GM19438 (cell line): ENCODE measurements around the gene POU2AF3.

Experiments used
- ATAC-seq: cut with Tn5 transposase; IDR thresholded peaks from one replicate; pipeline ENCODE4 v1.9.1; 2021; ENCODE audit warnings: low read depth; ENCODE audit not compliant: unreplicated experiment

Gene POU2AF3

GRCh38 chr11:111351374-111352055 lies 53.2 kb downstream of the POU2AF3 start:
- no peak for ATAC-seq

GRCh38 chr11:111352231-111352746 lies 53.9 kb downstream of the POU2AF3 start:
- no peak for ATAC-seq

GRCh38 chr11:111352935-111353710 lies 54.8 kb downstream of the POU2AF3 start:
- no peak for ATAC-seq

GRCh38 chr11:111353776-111354600 lies 55.6 kb downstream of the POU2AF3 start:
- no peak for ATAC-seq

GRCh38 chr11:111354601-111354891 lies 56.2 kb downstream of the POU2AF3 start:
- ATAC-seq, result no peak

- ATAC-seq, result no peak
Observed at GRCh38 chr11:111355101-111355500, 56.8 kb downstream of the POU2AF3 start.

GRCh38 chr11:111355956-111356659 lies 57.8 kb downstream of the POU2AF3 start:
- no peak for ATAC-seq

GRCh38 chr11:111356660-111357048 lies 58.3 kb downstream of the POU2AF3 start:
- no peak for ATAC-seq

- ATAC-seq, result no peak
Observed at GRCh38 chr11:111357150-111358037, 59.0 kb downstream of the POU2AF3 start.
